GM12892 (cell line): ENCODE measurements around the gene HIVEP3.

Source experiments
- POLR2A ChIP-seq: IDR thresholded peaks from 2 replicates; pipeline ENCODE4 v1.6.1; 2011; ENCODE audit warnings: low read depth, low read length, control low read depth
- TAF1 ChIP-seq: IDR thresholded peaks from 2 replicates; pipeline ENCODE4 v1.6.1; 2011; ENCODE audit warnings: low read depth, mild to moderate bottlenecking, control low read depth, low read length, borderline replicate concordance

DNA sequence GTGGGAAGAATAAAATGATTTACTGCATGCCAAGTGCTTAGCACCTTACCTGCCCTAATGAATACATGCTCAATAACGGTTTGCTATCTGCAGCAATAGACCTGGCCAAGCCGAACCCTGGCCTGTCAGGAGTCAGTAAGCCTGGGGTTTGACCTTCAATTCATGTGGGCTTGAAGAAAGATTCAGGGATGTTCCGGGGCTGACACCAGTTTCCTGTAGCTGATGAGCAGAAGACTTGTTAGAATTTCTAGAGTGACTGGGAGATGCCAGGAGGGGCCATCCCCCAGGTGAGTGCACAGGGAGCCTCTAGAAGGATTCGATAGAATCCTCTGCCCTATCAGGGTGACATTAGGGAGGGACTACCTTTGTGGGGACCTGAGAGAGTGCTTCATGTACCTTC, 210.9 kb downstream of the HIVEP3 start:
- no peak for TF ChIP-seq TAF1
- TF ChIP-seq POLR2A: no peak
